HG02763 (cell line): ENCODE results near the gene MED29.
A peak's percentile ranks its signal among the peaks of the same experiment; 100 is the strongest.

Source experiments
- ATAC-seq: cut with Tn5 transposase; IDR thresholded peaks from one replicate; pipeline ENCODE4 v1.9.1; 2021; ENCODE audit warnings: mild to moderate bottlenecking, moderate library complexity; ENCODE audit not compliant: unreplicated experiment

MED29 gene

DNA sequence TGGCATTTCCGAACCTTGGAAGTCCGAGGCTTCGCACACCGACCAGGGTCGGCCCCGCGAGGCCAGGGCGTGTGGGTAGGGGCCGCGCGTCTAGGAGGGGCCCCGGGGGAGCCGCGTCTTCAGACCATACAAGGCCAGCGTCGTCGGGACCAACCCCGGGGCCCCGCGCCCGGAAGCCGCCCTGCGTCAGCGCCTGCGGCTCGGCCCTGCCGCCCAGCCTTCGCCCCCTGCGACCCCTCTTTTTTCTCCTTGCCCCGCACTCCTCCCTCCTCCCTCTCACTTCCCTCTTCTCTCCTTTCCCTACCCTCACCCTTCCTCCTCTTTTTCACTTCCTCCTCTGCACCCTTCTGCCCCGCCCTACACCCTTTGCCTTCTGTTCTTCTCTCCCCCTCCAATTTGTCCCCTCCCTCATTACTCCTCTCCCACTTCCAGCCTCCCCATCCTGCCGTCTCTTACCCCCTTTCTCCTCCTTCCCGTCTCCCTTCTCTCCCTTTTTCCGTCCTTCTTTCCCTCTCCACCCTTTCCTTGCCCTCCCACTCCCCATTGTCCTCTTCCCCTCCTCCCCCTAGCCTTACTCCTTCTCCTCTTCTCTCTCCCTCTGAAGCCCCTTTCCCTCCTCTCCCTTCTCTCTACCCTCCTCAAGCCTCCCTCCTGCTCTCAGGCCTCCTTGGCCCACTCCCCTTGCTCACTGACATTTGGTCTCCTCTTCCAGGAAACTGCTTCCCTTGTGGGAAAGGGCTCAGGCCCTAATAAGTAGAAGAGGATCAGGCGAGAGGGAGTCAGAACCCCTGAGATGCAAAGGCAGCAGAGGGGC lies 19.0 kb downstream of the MED29 start:
- ATAC-seq = peak; percentile 13

DNA sequence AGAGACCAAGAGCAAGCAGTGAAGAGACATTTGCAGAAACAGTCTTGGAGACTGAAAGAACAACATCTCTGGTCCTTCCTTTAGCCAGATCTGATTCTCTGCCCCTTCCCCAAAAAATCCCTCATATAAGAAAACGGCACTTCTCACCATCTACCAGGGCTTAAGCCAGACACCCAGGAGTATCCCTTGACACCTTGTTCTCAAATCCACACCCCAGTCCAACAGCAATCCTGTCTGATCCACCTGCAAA lies 19.6 kb downstream of the MED29 start:
- no peak for ATAC-seq

DNA sequence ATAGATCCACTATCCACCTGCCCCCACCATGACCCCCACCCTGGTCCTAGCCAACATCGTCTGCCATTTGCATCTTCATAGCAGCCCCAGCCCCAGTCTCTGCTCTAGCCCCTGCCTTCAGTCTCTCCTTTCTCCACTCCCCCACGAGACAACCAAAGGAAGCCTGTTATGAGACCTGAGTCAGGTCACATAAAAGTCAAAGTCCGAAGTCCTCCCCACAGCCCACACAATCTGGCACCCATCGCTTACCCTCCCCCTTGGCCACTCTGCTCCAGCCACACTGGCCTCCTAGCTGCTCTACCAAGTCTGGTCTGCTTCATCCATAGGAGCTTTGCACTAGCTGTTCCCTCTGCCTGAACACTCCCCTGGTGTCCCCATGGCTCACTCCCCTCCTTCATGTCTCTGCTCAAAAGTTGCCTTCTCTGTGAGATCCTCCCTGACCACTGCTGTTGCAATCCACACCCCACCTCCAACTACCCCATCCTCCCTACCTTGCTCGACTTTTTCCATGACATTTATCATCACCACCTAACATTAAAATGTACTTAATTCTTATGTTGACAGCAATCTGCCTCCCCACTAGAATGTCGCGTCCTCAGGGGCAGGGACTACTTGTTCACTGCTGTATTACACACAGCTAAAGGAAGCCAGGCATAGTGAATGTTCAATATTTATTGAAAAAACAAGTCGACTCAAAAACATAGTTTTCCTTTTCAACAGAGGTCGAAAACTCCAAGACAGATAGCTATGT lies 20.1 kb downstream of the MED29 start:
- ATAC-seq = no peak

DNA sequence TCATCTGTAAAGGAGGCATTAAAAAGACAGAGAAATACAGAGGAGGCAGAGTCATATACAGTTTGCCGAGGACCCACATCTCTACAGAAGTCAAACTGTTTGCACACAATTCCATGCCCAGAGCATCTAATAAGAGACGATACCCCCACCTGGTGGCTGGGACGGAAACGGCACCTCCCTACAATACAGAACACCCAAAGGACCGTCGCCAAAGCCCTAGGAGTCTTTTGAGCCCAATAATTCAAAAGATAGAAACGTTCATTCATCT lies 20.6 kb downstream of the MED29 start:
- peak; percentile 14 for ATAC-seq

- ATAC-seq = peak; percentile 54
Observed at GRCh38 chr19:39412100-39412866, 21.1 kb downstream of the MED29 start, which contains the start of gene PLEKHG2. TSS of gene PLEKHG2 (plus strand) at chr19:39412669. CDS start at chr19:39414087, 1,418 bp downstream.

- no peak for ATAC-seq
Observed at GRCh38 chr19:39412867-39413271, 21.7 kb downstream of the MED29 start.

GRCh38 chr19:39413272-39413910 lies 22.2 kb downstream of the MED29 start:
- ATAC-seq = no peak

DNA sequence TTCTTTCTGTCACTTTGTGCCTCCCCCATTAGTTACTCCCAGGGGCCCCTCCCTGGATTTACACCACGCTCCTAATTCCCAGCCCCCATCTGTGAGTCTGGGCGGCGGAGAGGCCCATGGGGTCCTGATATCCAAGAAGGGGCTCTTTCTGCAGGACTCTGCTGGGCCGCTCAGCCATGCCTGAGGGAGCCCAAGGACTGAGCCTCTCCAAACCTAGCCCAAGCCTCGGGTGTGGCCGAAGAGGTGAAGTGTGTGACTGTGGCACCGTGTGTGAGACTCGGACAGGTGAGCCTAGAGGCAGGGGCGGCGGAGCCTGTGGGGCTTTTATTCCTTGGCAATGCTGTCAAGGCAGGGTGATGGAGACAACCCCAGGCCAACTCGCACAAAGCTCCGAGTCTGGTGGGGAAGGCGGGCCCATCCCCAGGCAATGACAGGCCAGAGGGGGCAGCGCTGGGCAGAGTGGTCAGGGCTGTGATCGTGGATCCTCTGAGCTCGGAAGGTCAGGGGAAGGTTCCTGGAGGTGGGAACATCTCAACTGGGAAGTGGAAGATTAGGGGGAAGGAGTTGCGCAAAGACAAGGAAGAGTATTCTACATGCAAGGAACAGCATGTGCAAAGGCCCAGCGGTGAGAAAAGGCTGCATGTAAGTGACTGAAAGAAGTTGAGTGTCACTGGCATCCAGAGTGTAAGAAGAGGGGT lies 22.9 kb downstream of the MED29 start:
- no peak for ATAC-seq

DNA sequence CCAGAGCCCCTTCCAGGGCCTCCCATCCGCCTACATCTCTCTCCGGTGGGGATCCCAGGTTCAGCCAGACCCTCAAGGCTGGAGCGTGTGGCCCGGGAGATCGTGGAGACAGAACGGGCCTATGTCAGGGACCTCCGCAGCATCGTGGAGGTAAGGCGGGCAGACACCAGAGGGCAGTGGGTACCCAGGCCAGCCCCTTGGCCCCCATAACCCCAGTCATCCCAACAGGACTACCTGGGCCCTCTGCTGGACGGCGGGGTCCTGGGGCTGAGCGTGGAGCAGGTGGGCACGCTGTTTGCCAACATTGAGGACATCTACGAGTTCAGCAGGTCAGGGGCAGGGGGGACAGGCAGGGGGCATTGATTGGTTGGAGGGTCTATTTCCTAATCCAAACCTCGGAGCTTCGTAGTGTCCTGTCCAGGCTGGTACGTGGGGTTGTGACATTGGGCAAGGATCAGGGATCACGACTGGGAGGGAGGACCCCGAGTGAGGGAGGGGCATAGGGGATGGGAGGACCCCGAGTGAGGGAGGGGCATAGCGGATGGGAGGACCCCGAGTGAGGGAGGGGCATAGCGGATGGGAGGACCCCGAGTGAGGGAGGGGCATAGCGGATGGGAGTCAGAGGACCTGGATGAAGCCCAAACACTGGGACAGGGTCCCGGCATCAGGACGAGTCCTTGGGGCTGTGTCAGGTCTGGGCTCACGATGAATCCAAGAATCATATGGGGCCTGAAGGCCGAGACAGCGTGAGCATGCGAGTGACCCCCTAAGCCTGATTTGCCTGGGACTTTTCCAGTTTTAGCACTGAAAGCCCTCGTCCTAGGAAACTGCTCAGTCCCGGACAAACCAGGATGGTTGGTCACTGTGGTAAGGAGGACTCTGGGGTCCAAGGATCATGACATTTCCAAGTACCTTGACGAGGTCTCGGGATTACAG lies 24.2 kb downstream of the MED29 start:
- no peak for ATAC-seq

- ATAC-seq = no peak
Observed at GRCh38 chr19:39416152-39417120, 25.3 kb downstream of the MED29 start.

GRCh38 chr19:39417463-39418181 lies 26.4 kb downstream of the MED29 start:
- no peak for ATAC-seq

DNA sequence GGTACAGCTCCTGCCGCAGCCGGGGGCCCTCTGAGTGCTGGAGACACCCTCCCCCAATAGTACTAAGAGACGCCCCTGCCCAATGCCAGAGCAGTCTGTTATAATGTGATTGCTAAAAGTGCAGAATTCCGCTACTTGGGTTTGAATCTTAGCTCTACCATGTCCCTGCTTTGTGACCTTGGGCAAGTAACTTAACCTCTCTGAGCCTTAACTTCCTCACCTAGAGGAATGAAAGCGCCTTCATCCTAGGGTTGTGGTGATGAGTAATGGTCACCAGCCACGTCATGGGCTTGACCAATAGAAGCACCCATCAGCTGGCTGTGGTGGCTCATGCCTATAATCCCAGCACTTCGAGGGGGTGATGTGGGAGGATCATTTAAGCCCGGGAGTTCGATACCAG lies 27.8 kb downstream of the MED29 start:
- no peak for ATAC-seq

DNA sequence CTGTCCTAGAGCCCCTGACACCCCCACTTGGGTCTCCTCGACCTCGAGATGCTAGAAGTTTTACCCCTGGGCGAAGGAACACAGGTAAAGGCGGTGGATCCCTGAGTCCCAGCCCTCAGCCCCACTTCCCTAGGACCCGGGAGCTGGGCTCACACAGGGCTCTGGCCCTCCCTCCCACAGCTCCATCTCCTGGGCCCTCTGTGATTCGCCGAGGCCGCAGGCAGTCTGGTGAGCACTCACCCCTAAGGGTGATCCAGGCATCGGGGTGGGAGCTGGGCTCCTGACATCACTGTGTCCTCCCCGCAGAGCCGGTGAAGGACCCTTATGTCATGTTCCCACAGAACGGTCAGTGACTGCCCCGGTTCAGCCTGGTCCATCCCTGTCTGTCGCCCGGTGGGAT lies 29.6 kb downstream of the MED29 start:
- no peak for ATAC-seq

DNA sequence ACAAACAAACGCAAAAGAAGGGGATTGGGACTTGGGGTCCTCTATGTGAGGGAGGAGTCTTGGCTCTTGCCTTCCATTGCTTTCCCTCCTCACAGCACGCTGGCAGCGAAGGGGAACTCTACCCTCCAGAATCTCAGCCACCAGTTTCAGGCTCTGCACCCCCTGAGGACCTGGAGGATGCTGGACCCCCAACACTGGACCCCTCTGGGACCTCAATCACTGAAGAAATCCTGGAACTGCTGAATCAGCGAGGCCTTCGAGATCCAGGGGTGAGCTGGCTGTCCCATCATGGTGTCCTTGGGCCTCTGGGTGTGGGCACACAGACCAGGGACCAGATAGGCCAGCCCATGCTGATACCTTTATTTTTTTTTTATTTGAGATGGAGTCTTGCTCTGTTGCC lies 30.8 kb downstream of the MED29 start:
- ATAC-seq = no peak

GRCh38 chr19:39423258-39424086 lies 32.3 kb downstream of the MED29 start:
- ATAC-seq = no peak

- ATAC-seq = no peak
Observed at GRCh38 chr19:39424934-39425333, 33.8 kb downstream of the MED29 start.

GRCh38 chr19:39425744-39426143 lies 34.6 kb downstream of the MED29 start:
- no peak for ATAC-seq
